HCT116 (cell line): Measurements from ENCODE around the gene SERGEF. TPM values are rescaled to one million over a fixed set of nuclear protein-coding genes. Genes with fewer than 3 reads are reported as not detected.

Source experiments
- ATAC-seq: fragments of 200-7000 bp; cut with Tn5 transposase; 2 replicates; pipeline ENCODE4 v1.9.1; 2020; ENCODE audit warnings: mild to moderate bottlenecking, moderate library complexity
- BruUV-seq: library from RNA; stranded (reverse); fragments of 400-500 nt; replicated peaks from 2 replicates; lab custom pipeline; 2021; lab: Mats Ljungman, UMichigan
- CTCF ChIA-PET: fragments of 300-600 bp; sonication (Branson Sonifier 250); formaldehyde crosslinking; loops from one replicate; lab custom pipeline; 2021; ENCODE audit warnings: antibody characterized with exemption; lab: Charles Lee
- POLR2A ChIA-PET: fragments of 300-600, 350-600 bp; sonication (Branson Sonifier 250); formaldehyde crosslinking; loops from one replicate; lab custom pipeline; 2021; ENCODE audit warnings: antibody characterized with exemption; lab: Charles Lee
- RAD21 ChIA-PET, 2 experiments: fragments of 300-600 bp; sonication (Branson Sonifier 250); formaldehyde crosslinking; loops; one replicate each; lab custom pipeline; 2023; ENCODE audit warnings: low total read pairs in 2 of 2; ENCODE audit not compliant: uncharacterized antibody in 2 of 2, unreplicated experiment in 2 of 2, low non-redundant PET in 1 of 2; lab: Charles Lee
- DNase-seq: peaks from one replicate; pipeline ENCODE4 v3.0.0-alpha.2; 2010; ENCODE audit warnings: low read depth, low spot score
- H2AFZ ChIP-seq: fragments of 200-600 bp; shearing (Covaris generic), sonication (generic); 2 replicates; pipeline ENCODE4 v1.6.1; 2017; ENCODE audit warnings: low read depth, mixed run types, mixed read lengths, antibody characterized with exemption, low read length; ENCODE audit not compliant: poor library complexity, severe bottlenecking
- H3K27ac ChIP-seq: 2 replicates; pipeline ENCODE4 v1.5.1; 2012; ENCODE audit warnings: low read depth, low read length
- H3K27me3 ChIP-seq: fragments of 200-600 bp; sonication (generic); 2 replicates; pipeline ENCODE4 v1.6.1; 2016; ENCODE audit warnings: mixed run types, low read length, mixed read lengths; ENCODE audit not compliant: insufficient read depth
- H3K36me3 ChIP-seq, 2 experiments: fragments of 200-500 bp in 1 of 2; fragments of 200-600 bp in 1 of 2; sonication (Bioruptor generic) in 1 of 2; sonication (generic) in 1 of 2; 2 replicates each; pipeline versions ENCODE4 v1.5.1 to v1.6.1; 2014 to 2016; ENCODE audit warnings: low read length in 2 of 2, inconsistent platforms in 1 of 2, mixed read lengths in 1 of 2, mixed run types in 1 of 2; ENCODE audit not compliant: insufficient read depth in 2 of 2, control insufficient read depth in 1 of 2
- H3K4me1 ChIP-seq, 2 experiments: fragments of 200-600 bp in 1 of 2; sonication (generic) in 1 of 2; 2 replicates each; pipeline versions ENCODE4 v1.5.1 to v1.6.1; 2012 to 2017; ENCODE audit warnings: low read length in 2 of 2, inconsistent platforms in 1 of 2, mild to moderate bottlenecking in 1 of 2, mixed read lengths in 1 of 2, mixed run types in 1 of 2, moderate library complexity in 1 of 2; ENCODE audit not compliant: insufficient read depth in 2 of 2, control insufficient read depth in 1 of 2
- H3K4me2 ChIP-seq: fragments of 200-600 bp; sonication (generic); 2 replicates; pipeline ENCODE4 v1.6.1; 2017; ENCODE audit warnings: mixed run types, low read length, mixed read lengths
- H3K4me3 ChIP-seq, 2 experiments: fragments of 200-600 bp in 1 of 2; sonication (generic) in 1 of 2; replicated peaks in 1 of 2; 2 replicates each; pipeline ENCODE4 v1.5.1; 2011 to 2016; ENCODE audit warnings: low read length in 2 of 2, control low read depth in 1 of 2, low read depth in 1 of 2, mild to moderate bottlenecking in 1 of 2, mixed read lengths in 1 of 2, mixed run types in 1 of 2
- H3K79me2 ChIP-seq: fragments of 200-600 bp; sonication (generic); 2 replicates; pipeline ENCODE4 v1.6.1; 2017; ENCODE audit warnings: mild to moderate bottlenecking, mixed run types, low read length, moderate library complexity, mixed read lengths; ENCODE audit not compliant: insufficient read depth
- H3K9ac ChIP-seq: fragments of 200-600 bp; sonication (generic); 2 replicates; pipeline ENCODE4 v1.6.1; 2016; ENCODE audit warnings: low read length, mixed read lengths
- H3K9me2 ChIP-seq: fragments of 200-600 bp; sonication (generic), shearing (Covaris generic); 2 replicates; pipeline ENCODE4 v1.6.1; 2017; ENCODE audit warnings: mixed run types, mild to moderate bottlenecking, moderate library complexity; ENCODE audit not compliant: insufficient read depth
- H3K9me3 ChIP-seq, 2 experiments: fragments of 200-500 bp in 1 of 2; fragments of 200-600 bp in 1 of 2; sonication (Bioruptor generic) in 1 of 2; sonication (generic) in 1 of 2; 2 replicates each; pipeline ENCODE4 v1.6.1; 2014 to 2017; ENCODE audit warnings: low read length in 2 of 2, mixed read lengths in 2 of 2, inconsistent platforms in 1 of 2, low read depth in 1 of 2, mild to moderate bottlenecking in 1 of 2, mixed run types in 1 of 2, moderate library complexity in 1 of 2; ENCODE audit not compliant: control insufficient read depth in 1 of 2, insufficient read depth in 1 of 2
- H4K20me1 ChIP-seq: fragments of 200-600 bp; sonication (generic), shearing (Covaris generic); 2 replicates; pipeline ENCODE4 v1.6.1; 2017; ENCODE audit warnings: mixed run types, mild to moderate bottlenecking, moderate library complexity; ENCODE audit not compliant: insufficient read depth
- ATF3 ChIP-seq: IDR thresholded peaks from 2 replicates; pipeline ENCODE4 v1.6.1; 2012
- CTCF ChIP-seq, 3 experiments: fragments of 200-600 bp in 1 of 3; sonication (generic) in 1 of 3; IDR thresholded peaks in 2 of 3; conservative IDR thresholded peaks in 1 of 3; 2 replicates each; pipeline ENCODE4 v1.5.1; 2012 to 2017; ENCODE audit warnings: low read depth in 2 of 3, low read length in 2 of 3, antibody characterized with exemption in 1 of 3, borderline replicate concordance in 1 of 3, control low read depth in 1 of 3, mild to moderate bottlenecking in 1 of 3, mixed read lengths in 1 of 3, mixed run types in 1 of 3, moderate library complexity in 1 of 3; ENCODE audit not compliant: insufficient read depth in 1 of 3
- EZH2phosphoT487 ChIP-seq: fragments of 200-600 bp; IDR thresholded peaks from 2 replicates; pipeline ENCODE4 v1.6.1; 2018; ENCODE audit warnings: antibody characterized with exemption, borderline replicate concordance
- POLR2A ChIP-seq: IDR thresholded peaks from 2 replicates; pipeline ENCODE4 v1.7.0; 2011; ENCODE audit warnings: borderline replicate concordance; ENCODE audit not compliant: insufficient read depth, insufficient read length; ENCODE audit errors: extremely low read depth
- RAD21 ChIP-seq: IDR thresholded peaks from 2 replicates; pipeline ENCODE4 v1.6.1; 2012; ENCODE audit warnings: low read depth, mild to moderate bottlenecking
- SP1 ChIP-seq: IDR thresholded peaks from 2 replicates; pipeline ENCODE4 v1.6.1; 2012; ENCODE audit warnings: low read depth
- SRF ChIP-seq: IDR thresholded peaks from 2 replicates; pipeline ENCODE4 v1.6.1; 2012; ENCODE audit warnings: low read depth
- YY1 ChIP-seq: IDR thresholded peaks from 2 replicates; pipeline ENCODE4 v1.6.1; 2011; ENCODE audit warnings: low read length, low read depth, moderate library complexity, mild to moderate bottlenecking; ENCODE audit not compliant: insufficient replicate concordance; ENCODE audit errors: extremely low read depth
- ZBTB33 ChIP-seq: IDR thresholded peaks from 2 replicates; pipeline ENCODE4 v1.6.1; 2011; ENCODE audit warnings: mild to moderate bottlenecking, low read length, moderate library complexity; ENCODE audit not compliant: insufficient replicate concordance; ENCODE audit errors: extremely low read depth
- intact Hi-C: fragments of 100-400 bp; cut with micrococcal nuclease; formaldehyde crosslinking; loops from 2 replicates; pipeline ENCODE4 v1.10.0; 2022
- total RNA-seq: library from RNA; stranded (reverse); gene quantifications from one replicate; pipeline ENCODE4 v1.2.1, GENCODE V29; 2021; ENCODE audit not compliant: unreplicated experiment

SERGEF gene
- total RNA-seq, 1 experiment from 2014 or later = 32.8 TPM

GRCh38 chr11:17865765-17866428 lies 146.9 kb downstream of the SERGEF start:
- ChIA-PET CTCF (interaction anchor here (0.7 to 1.5 kb wide), 6 partner anchors 9 to 135 kb away, joined by 3 to 9 read pairs (median 4); no protein-coding TSS in a partner anchor), POLR2A (no interaction called here)
- BruUV-seq = no TSS peak

More at GRCh38 chr11:17865765-17866428, 146.9 kb downstream of the SERGEF start:
- Histone ChIP-seq H3K36me3 (no peaks in the 10 kb centered on the region), H2AFZ (no peak overlapping the region), H3K9me2 (no peaks in the 10 kb centered on the region), H3K9ac (no peak overlapping the region), H3K4me3 (no peak overlapping the region), H3K27me3 (no peaks in the 10 kb centered on the region), H4K20me1 (no peaks in the 10 kb centered on the region), H3K4me2 (no peak overlapping the region), H3K9me3 (no peaks in the 10 kb centered on the region), H3K79me2 (no peaks in the 10 kb centered on the region), H3K27ac (no peak overlapping the region), H3K4me1 (no peaks in the 10 kb centered on the region)
- DNase-seq = no peak
- no peak for ATAC-seq
- TF ChIP-seq RAD21 (no peak), ZBTB33 (no peak), YY1 (no peak), POLR2A (no peak), SRF (no peak), CTCF (IDR thresholded peaks at IDR 0.05 in 2 of 3, conservative IDR thresholded peaks at IDR 0.05 in 1 of 3; ENCODE audit: borderline replicate concordance in 1 of 3, insufficient read depth in 1 of 3, low read depth in 2 of 3, low read length in 2 of 3) (no peak), EZH2phosphoT487 (no peak), SP1 (no peak), ATF3 (no peak)
- intact Hi-C loops = no loop called here
- RAD21 ChIA-PET = no interaction called here
